ENCODE measurements around the gene G2E3.

Gene G2E3

GRCh38 chr14:30669594-30669993 is 110.6 kb downstream of the G2E3 start:
- ATAC-seq (replicated peaks), result no peak
- Mint-ChIP-seq H3K4me3 (no peak overlapping the region), H3K4me1 (peaks cover 0 to 5% of the 10 kb centered on the region in 2 donors), H3K27me3 (no peaks in the 10 kb centered on the region), H3K9me3 (peaks cover 0 to 2% of the 10 kb centered on the region in 2 donors), H3K36me3 (peaks cover 14 to 24% of the 10 kb centered on the region in 2 donors), H3K27ac (no peak overlapping the region)
- no peak for DNase-seq

Data from stimulated activated naive B cell treated with anti-CD40 and anti-IgM and Interleukin-4, amounts not matched to agents 10 μg/mL and 1 μg/mL and 100 μg/mL, for 72 hours (primary cell).